Tibial nerve (tissue), 3 donors: Measurements from ENCODE around the gene ANKRD18B.
"Not testable (repeated sequence)": the region's sequence is repeated elsewhere in the genome, so short reads cannot be mapped to it uniquely, and the experiment has no call there.

Experiments
- EP300 ChIP-seq, 2 donors: sonication (generic); formaldehyde crosslinking; IDR thresholded peaks; one replicate each; pipeline ENCODE4 v1.6.1; 2017; ENCODE audit warnings: antibody characterized with exemption in 2 of 2, mild to moderate bottlenecking in 1 of 2
- POLR2A ChIP-seq, 2 donors: fragments of 450-650 bp; IDR thresholded peaks; one replicate each; pipeline ENCODE4 v1.6.1; 2017; ENCODE audit warnings: antibody characterized with exemption in 2 of 2, mild to moderate bottlenecking in 2 of 2, moderate library complexity in 2 of 2

DNA sequence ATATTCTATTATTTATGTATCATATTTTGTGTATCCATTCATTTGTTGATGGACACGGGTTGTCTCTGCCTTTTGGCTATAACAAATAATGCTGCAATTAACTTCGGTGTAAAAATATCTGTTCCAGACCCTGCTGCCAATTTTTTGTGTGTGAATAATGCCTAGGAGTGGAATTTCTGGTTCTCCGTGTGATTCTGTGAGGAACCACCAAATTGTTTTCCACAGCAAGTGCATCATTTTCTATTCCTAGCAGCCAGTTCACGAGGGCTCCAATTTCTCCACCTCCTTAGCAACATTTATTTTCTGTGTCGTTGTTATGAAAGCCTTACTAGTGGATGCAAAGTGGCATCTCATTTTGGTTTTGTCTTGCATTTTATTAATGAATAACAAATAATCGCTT is 2.2 kb upstream of the ANKRD18B start:
- TF ChIP-seq POLR2A, EP300 (IDR thresholded peaks at IDR 0.05): not testable (repeated sequence)
